Measurements from ENCODE around the gene TMOD4. TPM values are rescaled to one million over a fixed set of nuclear protein-coding genes. Genes with fewer than 3 reads are reported as not detected.

Gene TMOD4
- total RNA-seq, 1 experiment from 2014 or later = not detected

DNA sequence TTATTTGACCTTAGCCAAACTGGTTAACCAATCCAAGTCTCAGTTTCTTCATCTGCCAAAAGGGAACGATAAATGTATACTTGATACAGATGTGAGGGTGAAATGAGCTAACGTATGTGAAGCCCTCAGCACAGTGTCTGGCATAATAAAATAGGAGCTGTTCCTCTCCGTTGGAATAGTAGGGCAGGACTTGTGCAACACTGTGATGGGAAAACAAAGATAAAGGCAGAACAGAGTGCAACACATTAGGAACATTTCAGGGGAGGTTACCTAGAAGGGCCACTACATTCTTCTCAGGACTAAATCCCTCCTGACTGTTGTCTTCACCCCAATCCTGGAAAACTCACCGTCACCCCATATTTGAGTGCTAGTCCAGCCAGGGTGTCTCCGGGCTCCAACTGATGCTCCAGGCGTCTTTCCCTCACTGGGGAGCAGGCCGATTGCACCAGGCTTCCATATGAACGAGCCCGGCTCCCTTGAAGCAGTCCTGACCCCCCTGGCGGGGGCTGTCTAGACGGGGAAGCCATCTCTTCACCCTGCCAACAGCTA, 11.0 kb downstream of the TMOD4 start:
- Histone ChIP-seq H3K4me3 (peak overlapping the region; percentile 76), H3K4me1 (no peaks in the 10 kb centered on the region), H3K36me3 (peaks cover 15% of the 10 kb centered on the region), H3K27me3 (no peaks in the 10 kb centered on the region), H3K9me3 (replicated peaks) (no peaks in the 10 kb centered on the region), H3K27ac (peak overlapping the region; percentile 42; the same call in 1 of the 2 replicates)
- no peak for DNase-seq

GRCh38 chr1:151159373-151159772, 16.4 kb downstream of the TMOD4 start:
- H3K27ac ChIP-seq = no peak overlapping the region

DNA sequence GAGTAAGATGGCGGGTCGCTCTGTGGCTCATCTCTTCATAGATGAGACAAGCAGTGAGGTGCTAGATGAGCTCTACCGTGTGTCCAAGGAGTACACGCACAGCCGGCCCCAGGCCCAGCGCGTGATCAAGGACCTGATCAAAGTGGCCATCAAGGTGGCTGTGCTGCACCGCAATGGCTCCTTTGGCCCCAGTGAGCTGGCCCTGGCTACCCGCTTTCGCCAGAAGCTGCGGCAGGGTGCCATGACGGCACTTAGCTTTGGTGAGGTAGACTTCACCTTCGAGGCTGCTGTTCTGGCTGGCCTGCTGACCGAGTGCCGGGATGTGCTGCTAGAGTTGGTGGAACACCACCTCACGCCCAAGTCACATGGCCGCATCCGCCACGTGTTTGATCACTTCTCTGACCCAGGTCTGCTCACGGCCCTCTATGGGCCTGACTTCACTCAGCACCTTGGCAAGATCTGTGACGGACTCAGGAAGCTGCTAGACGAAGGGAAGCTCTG, 17.0 kb downstream of the TMOD4 start:
- Histone ChIP-seq H3K27me3 (no peaks in the 10 kb centered on the region), H3K4me1 (no peaks in the 10 kb centered on the region), H3K36me3 (peaks cover 5% of the 10 kb centered on the region; the same call in 1 of the 2 replicates), H3K4me3 (no peak overlapping the region), H3K27ac (no peak overlapping the region), H3K9me3 (replicated peaks) (no peaks in the 10 kb centered on the region)
- DNase-seq = no peak

More at GRCh38 chr1:151159373-151159772, 16.4 kb downstream of the TMOD4 start:
- no peaks in the 10 kb centered on the region for H3K27me3 ChIP-seq
- H3K9me3 ChIP-seq (replicated peaks) = no peaks in the 10 kb centered on the region
- H3K4me1 ChIP-seq = no peaks in the 10 kb centered on the region
- peaks cover 5% of the 10 kb centered on the region; the same call in 1 of the 2 replicates for H3K36me3 ChIP-seq
- DNase-seq = no peak
- H3K4me3 ChIP-seq = no peak overlapping the region

GRCh38 chr1:151158326-151158725, 17.5 kb downstream of the TMOD4 start:
- H3K4me3 ChIP-seq = no peak overlapping the region
- no peak for DNase-seq

GRCh38 chr1:151157067-151157531, 18.7 kb downstream of the TMOD4 start:
- peaks cover 5% of the 10 kb centered on the region; the same call in 1 of the 2 replicates for H3K36me3 ChIP-seq
- no peaks in the 10 kb centered on the region for H3K9me3 ChIP-seq (replicated peaks)
- no peak overlapping the region for H3K4me3 ChIP-seq
- no peaks in the 10 kb centered on the region for H3K27me3 ChIP-seq
- no peak overlapping the region for H3K27ac ChIP-seq
- no peak for DNase-seq
- H3K4me1 ChIP-seq = no peaks in the 10 kb centered on the region

More at GRCh38 chr1:151158326-151158725, 17.5 kb downstream of the TMOD4 start:
- Histone ChIP-seq H3K9me3 (replicated peaks) (no peaks in the 10 kb centered on the region), H3K4me1 (no peaks in the 10 kb centered on the region), H3K27ac (no peak overlapping the region), H3K27me3 (no peaks in the 10 kb centered on the region), H3K36me3 (peaks cover 5% of the 10 kb centered on the region; the same call in 1 of the 2 replicates)

GRCh38 chr1:151156515-151156819, 19.3 kb downstream of the TMOD4 start, which contains the start of gene TNFAIP8L2:
TNFAIP8L2 (plus strand) TSS chr1:151156649; CDS start chr1:151158698, 2,049 bp downstream.
- H3K4me3 ChIP-seq = no peak within 1 kb of the TSS
- no peak within 1 kb of the TSS for H3K27ac ChIP-seq

DNA sequence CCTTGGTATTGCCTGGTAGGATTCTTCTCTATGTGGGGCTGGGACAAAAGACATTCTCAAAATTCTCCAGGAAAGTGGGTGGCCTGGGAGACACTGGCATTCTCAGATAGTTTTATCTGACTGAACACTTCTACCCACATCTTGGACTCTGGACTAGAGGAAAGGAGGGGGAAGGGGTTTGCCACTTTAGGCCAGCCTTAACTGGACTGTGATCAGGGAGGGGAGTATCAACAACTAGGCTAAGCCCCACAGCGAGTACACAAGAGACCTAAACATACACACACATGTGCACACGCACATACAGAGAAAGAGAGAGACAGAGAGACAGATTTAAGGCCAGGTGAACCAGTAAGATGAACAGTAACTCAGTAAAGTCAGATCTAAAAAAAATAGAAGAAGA, 28.1 kb downstream of the TMOD4 start:
- DNase-seq = no peak
- Histone ChIP-seq H3K27me3 (no peaks in the 10 kb centered on the region), H3K36me3 (no peaks in the 10 kb centered on the region), H3K4me1 (peaks cover 20% of the 10 kb centered on the region), H3K4me3 (no peak overlapping the region), H3K9me3 (replicated peaks) (no peaks in the 10 kb centered on the region), H3K27ac (no peak overlapping the region)

More at GRCh38 chr1:151156515-151156819, 19.3 kb downstream of the TMOD4 start, which contains the start of gene TNFAIP8L2:
- peaks cover 5% of the 10 kb centered on the region; the same call in 1 of the 2 replicates for H3K36me3 ChIP-seq
- no peaks in the 10 kb centered on the region for H3K9me3 ChIP-seq (replicated peaks)
- no peaks in the 10 kb centered on the region for H3K4me1 ChIP-seq
- no peak for DNase-seq
- H3K27me3 ChIP-seq = no peaks in the 10 kb centered on the region

GRCh38 chr1:151147132-151147503, 28.7 kb downstream of the TMOD4 start:
- H3K4me3 ChIP-seq = peak overlapping the region; percentile 65
- peak in 1 of 2 experiments; percentile 18 for DNase-seq
- peaks cover 25% of the 10 kb centered on the region for H3K4me1 ChIP-seq
- H3K36me3 ChIP-seq = no peaks in the 10 kb centered on the region
- H3K27ac ChIP-seq = no peak overlapping the region
- no peaks in the 10 kb centered on the region for H3K9me3 ChIP-seq (replicated peaks)
- H3K27me3 ChIP-seq = no peaks in the 10 kb centered on the region

GRCh38 chr1:151146412-151147131, 29.2 kb downstream of the TMOD4 start, which contains the start of gene SEMA6C:
SEMA6C (minus strand) TSS chr1:151146631; CDS start chr1:151142621, 4,010 bp downstream.
- Histone ChIP-seq H3K36me3 (no peaks in the 10 kb centered on the region), H3K4me1 (peaks cover 30% of the 10 kb centered on the region), H3K27me3 (no peaks in the 10 kb centered on the region), H3K9me3 (replicated peaks) (no peaks in the 10 kb centered on the region), H3K4me3 (peak within 1 kb of the TSS; percentile 65), H3K27ac (peak within 1 kb of the TSS; percentile 13; the same call in 1 of the 2 replicates)
- peak; percentile 93 to 94 for DNase-seq

GRCh38 chr1:151146072-151146411, 29.7 kb downstream of the TMOD4 start:
- no peak for DNase-seq
- Histone ChIP-seq H3K36me3 (no peaks in the 10 kb centered on the region), H3K27me3 (no peaks in the 10 kb centered on the region), H3K4me1 (peaks cover 30% of the 10 kb centered on the region), H3K27ac (peak overlapping the region; percentile 13; the same call in 1 of the 2 replicates), H3K9me3 (replicated peaks) (no peaks in the 10 kb centered on the region), H3K4me3 (peak overlapping the region; percentile 65)

DNA sequence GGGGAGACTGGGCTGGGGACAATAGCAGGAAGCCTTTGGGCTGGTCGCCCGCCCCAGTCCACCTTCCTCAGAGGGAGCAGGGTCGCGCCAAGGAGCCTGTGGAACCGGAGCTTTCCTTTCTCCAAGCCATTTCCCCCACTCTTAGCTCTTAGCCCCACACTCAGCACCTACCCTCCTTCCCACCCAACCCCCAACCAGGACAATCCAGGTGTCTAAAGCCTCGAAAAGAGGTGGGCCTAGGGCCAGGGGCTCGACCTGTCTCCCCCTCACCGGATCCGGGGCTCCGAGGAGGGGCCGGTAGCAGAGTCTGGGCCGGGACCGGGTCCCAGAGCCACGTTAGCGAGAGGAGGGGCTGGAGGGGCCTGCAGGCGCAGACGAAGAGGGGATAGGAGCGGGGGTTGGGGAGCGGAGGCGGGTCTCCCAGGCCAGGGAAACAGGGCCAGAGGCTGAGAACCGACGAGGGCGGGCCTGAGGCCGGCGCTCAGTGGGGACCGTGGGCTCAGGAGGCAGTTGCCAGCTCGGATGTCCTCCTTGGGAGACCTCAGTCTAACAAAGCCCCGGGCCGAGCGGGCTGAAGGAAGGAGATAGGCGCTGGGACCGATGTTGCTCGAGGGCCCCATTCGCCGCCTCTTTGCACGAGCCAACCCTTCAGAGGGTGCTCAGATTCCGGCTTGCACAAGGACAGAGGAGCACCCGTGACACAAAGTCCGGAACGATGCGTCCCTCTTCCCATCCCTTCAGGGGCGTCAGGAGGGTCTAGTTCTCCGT, 30.3 kb downstream of the TMOD4 start:
- H3K27ac ChIP-seq = peak overlapping the region; percentile 13; the same call in 1 of the 2 replicates
- no peaks in the 10 kb centered on the region for H3K9me3 ChIP-seq (replicated peaks)
- peak; percentile 46 to 52 for DNase-seq
- H3K4me1 ChIP-seq = peaks cover 30% of the 10 kb centered on the region
- H3K36me3 ChIP-seq = no peaks in the 10 kb centered on the region
- H3K27me3 ChIP-seq = no peaks in the 10 kb centered on the region
- H3K4me3 ChIP-seq = peak overlapping the region; percentile 65

GRCh38 chr1:151144474-151145303, 31.1 kb downstream of the TMOD4 start:
- Histone ChIP-seq H3K36me3 (no peaks in the 10 kb centered on the region), H3K27ac (no peak overlapping the region), H3K4me1 (peaks cover 30% of the 10 kb centered on the region), H3K9me3 (replicated peaks) (no peaks in the 10 kb centered on the region), H3K4me3 (peak overlapping the region; percentile 65), H3K27me3 (no peaks in the 10 kb centered on the region)
- DNase-seq = peak in 1 of 2 experiments; percentile 28

DNA sequence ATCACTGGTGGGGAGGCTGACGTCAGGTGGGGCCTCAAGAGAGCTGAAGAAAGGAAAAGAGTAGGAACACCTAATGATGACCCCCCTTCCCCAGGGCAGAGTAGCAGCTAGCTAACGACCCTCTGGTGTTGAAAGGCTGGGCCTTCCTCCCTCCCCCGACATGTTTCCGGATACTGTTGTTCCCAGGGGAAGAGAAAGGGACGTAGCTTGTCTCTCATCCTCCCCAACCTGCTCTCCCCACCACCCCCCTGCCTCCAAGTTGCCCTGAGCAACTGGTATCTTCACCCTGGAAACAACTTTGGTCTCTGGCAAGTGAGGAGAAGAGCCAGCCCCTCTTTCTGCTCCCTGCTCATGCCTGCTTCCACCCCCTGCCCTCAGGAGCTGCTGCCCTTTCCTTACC, 31.8 kb downstream of the TMOD4 start:
- no peaks in the 10 kb centered on the region for H3K36me3 ChIP-seq
- peaks cover 30% of the 10 kb centered on the region for H3K4me1 ChIP-seq
- no peak overlapping the region; the same call in 1 of the 2 replicates for H3K27ac ChIP-seq
- no peak overlapping the region for H3K4me3 ChIP-seq
- DNase-seq = no peak
- H3K9me3 ChIP-seq (replicated peaks) = no peaks in the 10 kb centered on the region
- no peaks in the 10 kb centered on the region for H3K27me3 ChIP-seq

GRCh38 chr1:151143057-151143435, 32.7 kb downstream of the TMOD4 start:
- peak; percentile 74 to 78 for DNase-seq
- H3K4me3 ChIP-seq = peak overlapping the region; percentile 20
- H3K27ac ChIP-seq = peak overlapping the region; percentile 93
- H3K4me1 ChIP-seq = peaks cover 30% of the 10 kb centered on the region
- H3K9me3 ChIP-seq (replicated peaks) = no peaks in the 10 kb centered on the region
- H3K27me3 ChIP-seq = no peaks in the 10 kb centered on the region
- no peaks in the 10 kb centered on the region for H3K36me3 ChIP-seq
